ENCODE data around the gene DNAI2.

DNAI2 gene

GRCh38 chr17:74230896-74231295 is 43.1 kb upstream of the DNAI2 start:
- in situ Hi-C loops (cut with MboI; ENCODE audit: low pct_unique_long_range_greater_than_20kb, low sequenced_read_pairs, unreplicated experiment), result no loop called here
- TF ChIP-seq, protein P1, sequence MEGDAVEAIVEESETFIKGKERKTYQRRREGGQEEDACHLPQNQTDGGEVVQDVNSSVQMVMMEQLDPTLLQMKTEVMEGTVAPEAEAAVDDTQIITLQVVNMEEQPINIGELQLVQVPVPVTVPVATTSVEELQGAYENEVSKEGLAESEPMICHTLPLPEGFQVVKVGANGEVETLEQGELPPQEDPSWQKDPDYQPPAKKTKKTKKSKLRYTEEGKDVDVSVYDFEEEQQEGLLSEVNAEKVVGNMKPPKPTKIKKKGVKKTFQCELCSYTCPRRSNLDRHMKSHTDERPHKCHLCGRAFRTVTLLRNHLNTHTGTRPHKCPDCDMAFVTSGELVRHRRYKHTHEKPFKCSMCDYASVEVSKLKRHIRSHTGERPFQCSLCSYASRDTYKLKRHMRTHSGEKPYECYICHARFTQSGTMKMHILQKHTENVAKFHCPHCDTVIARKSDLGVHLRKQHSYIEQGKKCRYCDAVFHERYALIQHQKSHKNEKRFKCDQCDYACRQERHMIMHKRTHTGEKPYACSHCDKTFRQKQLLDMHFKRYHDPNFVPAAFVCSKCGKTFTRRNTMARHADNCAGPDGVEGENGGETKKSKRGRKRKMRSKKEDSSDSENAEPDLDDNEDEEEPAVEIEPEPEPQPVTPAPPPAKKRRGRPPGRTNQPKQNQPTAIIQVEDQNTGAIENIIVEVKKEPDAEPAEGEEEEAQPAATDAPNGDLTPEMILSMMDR (IDR thresholded peaks at IDR 0.05; ENCODE audit: extremely low read depth, insufficient read depth, missing control alignments), result no peak

DNA sequence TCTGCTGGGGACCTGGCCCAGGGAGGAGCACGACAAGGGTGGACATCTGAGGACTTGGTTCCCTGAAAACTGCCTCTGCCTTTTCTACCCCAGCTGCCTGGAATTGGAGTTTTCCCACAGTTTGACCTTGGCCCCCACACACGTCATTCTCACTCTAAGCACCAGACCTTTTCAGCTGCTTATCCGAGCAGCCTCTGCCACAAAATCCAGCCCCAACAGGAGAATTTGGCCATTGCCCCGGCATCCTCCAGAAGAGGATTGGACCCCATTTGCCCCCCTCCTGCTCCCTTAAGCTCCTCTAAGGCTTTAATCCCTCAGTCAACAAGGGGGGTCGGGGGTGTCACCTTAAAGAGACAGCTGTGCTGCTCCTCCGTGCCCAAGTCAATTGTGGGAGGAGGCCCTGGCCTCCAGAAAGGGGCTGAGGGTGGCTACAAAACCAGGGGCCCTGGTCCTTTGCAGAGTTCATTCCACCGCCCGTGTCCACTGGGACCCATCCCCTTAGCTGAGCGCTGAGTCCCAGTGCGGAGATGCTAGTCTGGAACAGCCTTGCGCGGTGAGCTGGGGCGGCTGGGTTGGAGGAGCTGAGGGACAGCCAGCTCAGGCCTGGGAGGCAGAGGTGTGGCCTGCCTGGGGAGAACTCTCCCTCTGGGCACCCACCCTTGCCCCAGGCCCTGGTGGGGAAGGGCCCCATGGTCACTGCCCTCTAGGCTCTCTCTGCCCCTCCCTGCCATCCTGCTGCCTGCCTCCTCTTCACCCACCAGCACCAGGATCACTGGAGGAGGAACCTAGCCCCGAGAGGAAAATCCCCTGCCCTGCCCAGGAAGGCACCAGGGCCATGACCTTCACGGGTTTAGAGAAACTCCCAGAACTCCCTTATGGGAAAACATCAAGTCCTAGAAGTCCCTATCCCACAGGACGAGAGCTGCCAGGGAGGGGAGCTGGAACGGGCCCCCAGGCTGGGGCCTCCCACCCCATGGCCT is 41.8 kb upstream of the DNAI2 start:
- TF ChIP-seq, protein P1 (IDR thresholded peaks at IDR 0.05; ENCODE audit: extremely low read depth, insufficient read depth, missing control alignments), result no peak
- in situ Hi-C loops (cut with MboI; ENCODE audit: low pct_unique_long_range_greater_than_20kb, low sequenced_read_pairs, unreplicated experiment), result no loop called here
- no peak for DNase-seq (ENCODE audit: low spot score)

More at GRCh38 chr17:74230896-74231295, 43.1 kb upstream of the DNAI2 start:
- no peak for DNase-seq (ENCODE audit: low spot score)

DNA sequence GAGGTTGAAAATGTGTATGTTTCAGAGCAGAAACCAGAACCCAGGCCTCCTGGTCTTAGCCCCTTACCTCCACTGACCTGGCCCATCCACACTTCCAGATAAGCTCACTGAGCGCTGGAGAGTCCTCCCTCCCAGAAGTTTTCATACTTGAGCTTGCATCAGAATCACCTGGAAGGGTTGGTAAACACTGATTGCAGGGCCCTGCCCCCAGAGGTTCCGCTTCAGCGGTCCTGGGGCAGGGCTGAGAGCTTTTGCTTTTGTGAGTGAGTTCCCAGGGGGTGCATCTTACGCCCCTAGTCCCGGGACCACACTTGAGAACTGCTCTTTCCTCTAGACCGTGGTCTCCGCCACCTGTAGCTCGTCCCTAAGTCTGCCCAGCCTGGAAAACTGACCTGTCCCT is 40.1 kb upstream of the DNAI2 start:
- TF ChIP-seq, protein P1 (IDR thresholded peaks at IDR 0.05; ENCODE audit: extremely low read depth, insufficient read depth, missing control alignments), result no peak
- in situ Hi-C loops (cut with MboI; ENCODE audit: low pct_unique_long_range_greater_than_20kb, low sequenced_read_pairs, unreplicated experiment), result no loop called here

GRCh38 chr17:74234486-74234885 is 39.5 kb upstream of the DNAI2 start:
- in situ Hi-C loops (cut with MboI; ENCODE audit: low pct_unique_long_range_greater_than_20kb, low sequenced_read_pairs, unreplicated experiment), result no loop called here
- TF ChIP-seq, protein P1 (IDR thresholded peaks at IDR 0.05; ENCODE audit: extremely low read depth, insufficient read depth, missing control alignments), result no peak
- no peak for DNase-seq (ENCODE audit: low spot score)

More for the DNA sequence above, 40.1 kb upstream of the DNAI2 start:
- DNase-seq (ENCODE audit: low spot score), result no peak

DNA sequence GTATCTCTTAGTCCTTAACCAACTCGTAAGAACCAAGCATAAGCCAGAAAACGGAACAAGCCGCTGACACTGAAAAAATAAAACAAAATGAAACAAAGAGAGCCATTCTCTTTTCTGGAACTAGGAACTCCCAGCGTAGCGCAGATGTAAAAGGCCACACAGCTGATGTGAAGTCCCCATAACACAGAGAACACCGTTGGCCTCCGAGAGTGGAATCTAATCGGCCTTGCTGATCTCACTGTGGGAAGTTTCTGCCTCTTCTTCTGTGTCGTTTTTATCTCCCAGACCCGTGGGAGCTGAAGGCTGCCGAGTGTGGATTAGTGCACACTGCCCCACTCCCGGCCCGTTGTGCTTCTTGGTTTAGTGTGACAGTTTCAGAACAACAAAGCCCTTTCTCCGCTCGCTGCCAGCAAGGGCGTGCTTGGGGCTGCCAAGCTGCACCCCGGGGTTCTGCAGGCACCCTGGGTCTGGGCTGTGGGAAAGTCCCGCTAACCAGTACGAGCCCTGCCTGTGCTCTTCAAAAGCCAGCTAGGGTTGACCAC is 38.9 kb upstream of the DNAI2 start:
- DNase-seq (ENCODE audit: low spot score), result peak; percentile 50
- TF ChIP-seq, protein P1 (IDR thresholded peaks at IDR 0.05; ENCODE audit: extremely low read depth, insufficient read depth, missing control alignments), result no peak
- in situ Hi-C loops (cut with MboI; ENCODE audit: low pct_unique_long_range_greater_than_20kb, low sequenced_read_pairs, unreplicated experiment), result no loop called here

- TF ChIP-seq, protein P1 (IDR thresholded peaks at IDR 0.05; ENCODE audit: extremely low read depth, insufficient read depth, missing control alignments), result no peak
- in situ Hi-C loops (cut with MboI; ENCODE audit: low pct_unique_long_range_greater_than_20kb, low sequenced_read_pairs, unreplicated experiment), result no loop called here
- no peak for DNase-seq (ENCODE audit: low spot score)
Measured at GRCh38 chr17:74235911-74236371, 38.1 kb upstream of the DNAI2 start.

All from GM13977 (cell line).